SH-SY5Y (cell line): ENCODE results near the gene PRKG1.

Experiments used
- GATA2 ChIP-seq: IDR thresholded peaks from 2 replicates; pipeline ENCODE4 v1.6.1; 2011; ENCODE audit warnings: mild to moderate bottlenecking, low read depth, low read length
- GATA3 ChIP-seq: IDR thresholded peaks from 2 replicates; pipeline ENCODE4 v1.6.1; 2011; ENCODE audit warnings: low read depth, mild to moderate bottlenecking, low read length, moderate library complexity

DNA sequence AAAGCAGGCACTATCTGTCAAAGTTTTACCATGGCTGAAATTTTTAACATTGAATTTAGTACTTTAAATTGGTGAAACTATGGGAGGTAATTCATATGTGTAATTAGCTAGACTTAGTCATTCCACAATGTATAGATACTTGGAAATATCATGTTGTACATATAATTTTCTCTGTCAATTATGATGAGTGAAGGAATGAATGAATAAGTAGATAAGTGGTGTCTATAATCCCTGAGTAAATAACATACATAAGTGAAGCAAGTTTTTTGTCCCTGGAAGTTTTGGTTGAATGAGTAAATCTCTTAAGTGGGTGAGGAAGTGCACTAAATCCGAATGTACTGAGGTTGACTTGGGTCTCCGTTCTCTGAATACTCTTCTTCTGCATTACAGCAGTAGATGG, 424.1 kb downstream of the PRKG1 start:
- TF ChIP-seq GATA3 = no peak
- no peak for TF ChIP-seq GATA2
